GM21526 (cell line): ENCODE results near the gene NTHL1.
A peak's percentile ranks its signal among the peaks of the same experiment; 100 is the strongest.

ENCODE experiments used
- ATAC-seq: cut with Tn5 transposase; IDR thresholded peaks from one replicate; pipeline ENCODE4 v1.9.1; 2021; ENCODE audit warnings: moderate library complexity; ENCODE audit not compliant: unreplicated experiment, low FRiP score

NTHL1 gene

DNA sequence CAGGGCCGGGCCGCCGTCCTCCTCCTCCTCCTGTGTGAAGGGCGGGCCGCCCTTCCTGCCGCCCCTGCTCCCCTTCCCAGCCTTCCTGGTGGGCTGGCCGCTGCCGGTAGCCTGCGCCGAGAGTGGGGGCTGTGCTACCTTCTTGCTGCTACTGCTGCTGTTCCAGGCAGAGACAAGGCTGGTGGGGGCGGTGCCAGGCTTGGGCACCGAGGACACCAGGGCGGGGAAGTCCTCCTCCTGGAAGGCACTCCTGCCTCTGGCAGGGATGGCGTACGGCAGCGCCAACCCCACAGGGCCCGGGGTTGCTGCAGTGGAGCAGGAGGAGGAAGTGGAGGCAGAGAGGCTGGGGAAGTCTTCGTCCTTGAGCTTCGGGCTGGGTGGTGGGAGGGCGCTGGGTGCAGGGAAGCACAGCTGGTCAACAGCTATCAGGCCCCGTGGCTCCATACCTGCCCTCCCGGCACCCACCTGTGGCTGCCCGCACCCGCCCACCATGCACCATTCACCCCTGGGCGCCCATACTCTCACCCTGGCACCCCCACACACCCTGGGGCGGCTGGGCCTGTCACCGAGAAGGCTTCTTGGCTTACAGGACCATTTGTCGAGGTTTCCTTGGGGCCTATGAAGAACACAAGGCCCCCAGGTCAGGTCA is 47.6 kb downstream of the NTHL1 start:
- no peak for ATAC-seq

DNA sequence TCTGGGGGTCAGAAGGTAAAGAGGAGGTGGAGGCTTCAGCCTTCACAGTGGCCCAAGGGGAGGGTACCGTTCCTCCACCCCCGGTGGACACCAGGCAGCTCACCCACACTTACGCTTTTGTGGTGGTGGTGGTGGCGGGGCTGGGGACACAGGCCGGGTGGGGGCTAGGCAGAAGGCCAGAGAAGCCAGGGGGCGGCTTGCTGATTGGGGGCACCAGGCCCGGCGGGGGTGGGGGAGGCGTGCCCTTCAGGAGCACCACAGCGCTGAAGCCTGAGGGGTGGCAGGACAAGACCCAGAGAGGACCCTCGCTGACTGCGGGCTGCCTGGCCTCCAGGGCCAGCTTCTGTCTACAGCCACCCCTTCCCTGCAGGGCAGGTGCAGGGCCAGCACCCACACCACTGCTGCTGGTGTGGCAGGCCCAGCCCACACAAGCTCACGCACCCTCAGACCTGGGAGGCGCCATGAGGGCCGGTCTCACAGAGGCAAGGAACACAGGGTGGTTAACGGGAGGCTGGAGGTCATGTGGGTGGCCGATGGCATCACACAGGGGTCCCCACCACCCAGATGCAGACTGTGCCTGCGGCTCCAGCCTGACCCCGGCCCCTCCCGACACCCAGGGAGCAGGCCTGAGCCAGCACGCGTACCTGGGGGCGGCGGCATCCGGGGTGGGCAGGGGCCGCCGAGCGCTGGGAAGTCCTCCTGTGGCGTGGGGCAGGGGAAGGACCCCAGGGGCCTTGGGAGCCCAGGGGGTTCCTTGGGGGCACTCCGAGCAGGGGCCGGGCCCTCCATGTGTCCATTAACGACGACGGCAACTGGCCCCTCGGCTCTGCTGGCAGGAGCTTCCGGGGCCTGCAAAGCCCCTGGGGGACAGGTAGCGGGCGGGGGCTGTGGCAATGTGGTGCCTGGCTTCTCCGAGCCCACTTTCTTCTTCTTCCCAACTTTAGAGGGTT is 48.5 kb downstream of the NTHL1 start:
- no peak for ATAC-seq

DNA sequence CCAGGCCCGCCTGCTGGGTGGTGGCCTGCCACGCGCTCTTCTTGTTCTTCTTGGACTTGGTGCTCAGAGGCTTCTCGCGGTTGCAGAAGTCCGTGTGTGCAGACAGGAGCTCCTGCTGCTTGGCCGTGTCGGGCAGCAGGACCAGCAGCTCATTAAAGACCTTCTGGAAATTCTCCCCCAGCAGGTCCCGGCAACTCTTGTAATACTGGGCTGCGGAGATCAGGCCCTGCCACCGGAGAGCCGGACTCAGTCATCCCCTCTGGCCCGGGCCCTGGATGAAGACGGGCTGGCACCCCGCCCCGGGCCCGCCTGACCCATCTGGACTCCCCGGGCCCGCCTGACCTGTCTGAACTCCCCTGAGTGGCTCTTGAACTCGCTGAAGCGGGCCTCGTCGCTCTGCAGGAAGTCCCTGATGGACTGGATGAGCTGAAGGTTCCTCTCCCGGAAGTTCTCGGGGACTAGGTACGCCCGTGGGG is 49.2 kb downstream of the NTHL1 start:
- no peak for ATAC-seq

DNA sequence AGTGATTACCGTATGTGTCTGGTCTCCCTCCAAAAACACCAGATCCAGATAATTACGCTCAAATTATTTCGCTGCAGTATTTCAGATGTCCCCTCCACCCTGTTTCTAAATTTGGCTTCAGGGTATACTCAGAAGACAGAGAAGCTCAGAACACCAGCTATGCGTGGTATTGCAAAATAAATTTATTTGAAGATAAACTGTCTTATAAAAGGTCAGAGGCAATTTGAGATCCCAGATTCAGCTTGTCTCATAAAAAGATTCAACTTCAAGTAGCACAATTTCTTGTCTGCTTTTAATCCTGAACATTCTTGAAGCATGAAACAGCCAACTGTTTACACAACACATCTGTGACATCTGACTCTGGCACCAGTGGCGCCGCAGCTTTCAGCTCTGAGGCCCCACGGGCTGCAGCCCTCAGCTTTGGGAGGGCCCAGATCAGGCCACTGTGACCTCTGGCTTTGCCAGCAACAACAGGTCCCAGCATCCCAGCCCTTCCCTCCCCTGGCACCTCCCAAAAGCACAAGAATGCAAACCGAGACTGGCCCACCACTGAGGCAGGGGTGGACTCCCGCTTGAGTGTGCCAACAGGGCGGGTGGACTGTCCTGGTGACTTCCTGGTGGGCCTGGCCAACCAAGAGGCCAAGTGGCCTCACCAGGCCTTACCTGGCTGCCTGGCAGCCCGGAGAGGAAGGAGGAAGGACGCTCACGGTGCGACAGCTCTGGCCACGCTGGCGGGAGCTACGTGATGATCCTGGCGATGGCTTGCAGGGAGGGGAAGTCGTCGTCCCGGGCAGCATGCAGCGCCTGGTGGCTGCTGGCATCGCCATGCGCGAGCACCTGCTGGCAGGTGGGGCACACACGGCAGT is 49.9 kb downstream of the NTHL1 start:
- no peak for ATAC-seq

DNA sequence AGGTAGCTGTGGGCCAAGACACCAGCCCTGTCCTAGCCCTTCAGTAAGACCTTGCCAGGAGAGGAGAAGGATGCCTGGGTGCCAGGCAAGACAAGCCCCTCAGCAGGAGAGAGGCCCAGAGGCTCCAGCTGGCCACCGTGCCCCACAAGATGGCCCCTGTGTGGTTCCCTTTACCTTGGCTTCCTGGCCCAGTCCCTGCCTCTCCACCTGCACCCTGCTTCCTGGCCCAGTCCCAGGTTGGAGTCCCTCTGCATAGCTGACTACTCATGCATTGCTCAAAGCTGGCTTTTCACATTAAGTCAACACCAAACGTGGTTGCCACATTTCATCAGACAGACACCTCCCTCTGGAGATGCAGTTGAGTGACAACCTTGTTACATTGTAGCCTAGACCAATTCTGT is 53.9 kb downstream of the NTHL1 start:
- ATAC-seq, result no peak

DNA sequence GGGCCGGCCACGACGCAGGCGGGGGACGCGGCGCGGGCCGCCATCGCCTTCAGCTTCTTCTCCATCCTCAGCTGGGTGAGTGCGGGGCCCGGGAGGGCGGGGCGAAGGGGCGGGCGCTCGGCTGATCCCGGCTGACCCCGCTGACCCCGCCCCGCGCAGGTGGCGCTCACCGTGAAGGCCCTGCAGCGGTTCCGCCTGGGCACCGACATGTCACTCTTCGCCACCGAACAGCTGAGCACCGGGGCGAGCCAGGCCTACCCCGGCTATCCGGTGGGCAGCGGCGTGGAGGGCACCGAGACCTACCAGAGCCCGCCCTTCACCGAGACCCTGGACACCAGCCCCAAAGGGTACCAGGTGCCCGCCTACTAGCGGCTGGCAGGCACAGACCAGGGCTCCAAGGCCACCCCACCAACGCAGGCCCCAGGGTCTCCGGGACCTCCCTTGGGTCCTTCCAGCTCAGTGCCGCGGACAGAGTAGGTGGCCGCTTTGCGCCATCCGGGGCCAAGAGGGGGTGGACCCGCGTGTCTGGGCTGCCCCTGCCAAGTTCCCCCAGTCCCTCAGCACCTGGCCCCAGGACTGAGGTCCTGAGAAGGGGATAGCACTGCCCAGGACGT is 54.8 kb downstream of the NTHL1 start:
- no peak for ATAC-seq

DNA sequence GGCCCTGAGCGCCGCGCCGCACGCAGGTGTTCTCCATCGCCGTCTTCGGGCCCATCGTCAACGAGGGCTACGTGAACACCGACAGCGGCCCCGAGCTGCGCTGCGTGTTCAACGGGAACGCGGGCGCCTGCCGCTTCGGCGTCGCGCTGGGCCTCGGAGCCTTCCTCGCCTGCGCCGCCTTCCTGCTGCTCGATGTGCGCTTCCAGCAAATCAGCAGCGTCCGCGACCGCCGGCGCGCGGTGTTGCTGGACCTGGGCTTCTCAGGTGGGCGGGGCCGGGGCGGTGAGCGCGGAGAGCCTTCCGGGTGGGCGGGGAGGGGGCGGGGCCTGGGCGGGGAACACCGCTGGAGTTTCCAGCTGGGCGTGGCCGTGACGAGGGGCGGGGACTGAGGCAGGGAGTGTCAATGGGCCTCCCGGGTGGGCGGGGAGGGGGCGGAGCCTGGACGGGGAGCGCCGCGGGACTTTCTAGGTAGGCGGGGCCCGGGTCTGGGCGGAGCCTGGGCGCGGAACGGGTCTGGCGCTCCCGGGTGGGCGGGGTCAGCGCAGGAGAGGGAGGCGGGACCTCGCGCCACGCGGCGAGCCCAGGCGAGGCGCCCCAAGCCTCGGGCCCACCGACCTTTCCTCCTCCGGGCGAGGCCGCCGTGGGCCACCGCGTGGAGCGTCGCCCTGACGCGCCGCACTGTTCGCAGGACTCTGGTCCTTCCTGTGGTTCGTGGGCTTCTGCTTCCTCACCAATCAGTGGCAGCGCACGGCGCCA is 55.5 kb downstream of the NTHL1 start:
- ATAC-seq, result peak; percentile 39

DNA sequence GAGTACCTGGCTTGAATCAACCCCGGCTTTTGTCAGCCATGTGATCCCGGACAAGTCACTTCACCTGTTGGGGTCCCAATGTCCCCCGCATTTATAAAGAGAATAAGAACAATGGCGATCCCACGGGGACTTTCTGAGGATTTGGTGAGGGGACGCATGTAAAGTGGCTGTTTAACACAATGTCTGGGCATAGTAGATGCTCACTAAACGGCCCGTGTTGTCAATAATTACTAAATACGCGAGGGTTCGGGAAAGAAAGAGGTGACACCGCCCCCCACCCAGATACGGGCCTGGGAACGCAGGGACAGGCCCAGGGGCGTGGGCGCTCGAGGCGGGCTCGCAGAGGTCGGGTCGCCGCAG is 56.1 kb downstream of the NTHL1 start:
- ATAC-seq, result no peak

DNA sequence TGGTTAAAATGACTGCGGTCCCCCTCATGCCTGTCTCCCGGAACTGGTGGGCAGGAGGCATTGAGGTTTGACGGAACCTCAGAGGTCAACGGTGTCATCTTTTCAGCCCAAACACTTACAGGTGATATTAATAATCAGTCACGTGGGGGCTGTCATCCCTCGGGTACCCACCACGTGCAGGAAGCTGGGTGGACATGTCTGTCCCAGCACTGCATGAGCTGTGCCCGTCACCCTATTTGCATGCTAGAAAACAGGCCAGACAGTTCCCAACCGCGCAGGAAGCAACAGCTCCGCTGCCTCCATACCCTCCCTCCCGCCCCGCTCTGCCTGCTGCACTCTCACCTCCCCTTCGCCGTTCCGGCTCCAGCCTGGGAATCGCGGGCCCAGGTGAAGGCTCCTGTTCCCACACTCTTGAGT is 56.5 kb downstream of the NTHL1 start:
- no peak for ATAC-seq

DNA sequence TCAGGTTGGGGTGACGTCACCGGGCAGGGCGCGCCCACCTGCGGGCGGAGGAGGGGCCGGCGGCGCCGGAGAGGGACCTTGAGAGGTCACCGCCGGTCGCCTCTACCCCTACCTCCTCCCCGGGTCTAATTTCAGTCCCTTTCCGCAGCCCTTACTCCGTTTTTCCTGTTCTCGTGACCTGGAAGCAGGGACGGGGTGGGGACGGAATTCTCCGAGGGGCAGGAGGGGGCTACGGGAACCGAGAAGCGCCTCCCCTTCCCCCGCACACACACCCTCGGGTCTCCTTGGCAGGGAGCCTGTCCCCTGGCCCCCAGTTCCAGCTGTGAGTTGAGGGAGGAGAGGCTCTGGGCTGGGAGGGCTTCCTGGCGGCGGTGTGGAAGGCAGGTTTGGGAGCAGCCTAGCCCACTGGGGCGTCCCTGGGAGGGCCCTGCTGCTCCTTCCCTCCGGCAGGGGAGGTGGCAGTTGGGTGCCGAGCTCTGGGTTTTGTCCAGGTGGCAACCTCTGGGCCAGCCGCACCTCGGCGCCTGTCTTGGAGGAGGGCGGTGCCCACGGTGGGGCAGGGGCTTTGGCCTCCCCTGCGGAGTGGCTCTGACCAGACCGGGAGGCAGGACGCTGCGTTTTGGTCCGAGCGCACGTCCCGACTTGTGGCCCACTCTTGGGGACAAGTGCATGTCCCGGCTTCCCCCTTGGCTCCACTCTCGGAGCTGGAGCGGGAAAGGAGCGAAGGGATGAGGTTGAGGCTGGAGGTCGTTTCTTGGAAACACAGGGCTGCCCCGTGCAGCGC is 57.1 kb downstream of the NTHL1 start:
- no peak for ATAC-seq

DNA sequence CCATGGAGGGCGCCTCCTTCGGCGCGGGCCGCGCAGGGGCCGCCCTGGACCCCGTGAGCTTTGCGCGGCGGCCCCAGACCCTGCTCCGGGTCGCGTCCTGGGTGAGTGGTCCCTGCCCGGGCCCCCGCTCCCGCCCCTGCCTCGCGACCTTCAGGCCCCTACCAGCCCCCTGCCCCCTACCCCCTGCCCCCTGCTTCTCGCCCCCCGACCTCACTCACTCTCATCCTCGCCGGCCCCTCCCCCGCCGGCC is 57.6 kb downstream of the NTHL1 start:
- ATAC-seq, result no peak
